H9 (cell line): Measurements from ENCODE around the gene BSG. TPM values are rescaled to one million over a fixed set of nuclear protein-coding genes. Genes with fewer than 3 reads are reported as not detected.

Experiments
- DNase-seq: peaks from one replicate; pipeline ENCODE4 v3.0.0-alpha.2; 2017
- H2AFZ ChIP-seq: one replicate; pipeline ENCODE4 v1.6.1; 2013; ENCODE audit warnings: mild to moderate bottlenecking, low read length, control low read depth, moderate library complexity
- H2AK5ac ChIP-seq: 2 replicates; pipeline ENCODE4 v1.6.1; 2013; ENCODE audit warnings: low read length, control low read depth, mixed read lengths; ENCODE audit not compliant: insufficient read length
- H2BK120ac ChIP-seq: one replicate; pipeline ENCODE4 v1.6.1; 2013; ENCODE audit warnings: low read depth, mild to moderate bottlenecking, low read length, control low read depth, inconsistent platforms; ENCODE audit not compliant: poor library complexity, severe bottlenecking
- H2BK12ac ChIP-seq: 2 replicates; pipeline ENCODE4 v1.6.1; 2013; ENCODE audit warnings: low read length, control low read depth, mixed read lengths, low read depth; ENCODE audit not compliant: insufficient read length
- H2BK15ac ChIP-seq: 2 replicates; pipeline ENCODE4 v1.6.1; 2013; ENCODE audit warnings: low read depth, low read length, control low read depth
- H2BK20ac ChIP-seq: one replicate; pipeline ENCODE4 v1.6.1; 2013; ENCODE audit warnings: low read depth, mild to moderate bottlenecking, low read length, control low read depth, inconsistent platforms; ENCODE audit not compliant: poor library complexity, severe bottlenecking
- H2BK5ac ChIP-seq: 2 replicates; pipeline ENCODE4 v1.6.1; 2013; ENCODE audit warnings: low read length, control low read depth, mixed read lengths; ENCODE audit not compliant: insufficient read length
- H3K14ac ChIP-seq: 2 replicates; pipeline ENCODE4 v1.6.1; 2013; ENCODE audit warnings: low read length, control low read depth; ENCODE audit not compliant: insufficient read depth
- H3K18ac ChIP-seq: 2 replicates; pipeline ENCODE4 v1.6.1; 2013; ENCODE audit warnings: low read depth, mild to moderate bottlenecking, mixed read lengths, low read length, control low read depth; ENCODE audit not compliant: insufficient read length
- H3K23ac ChIP-seq: 2 replicates; pipeline ENCODE4 v1.6.1; 2013; ENCODE audit warnings: low read length, control low read depth, mixed read lengths, low read depth; ENCODE audit not compliant: insufficient read length
- H3K23me2 ChIP-seq: 2 replicates; pipeline ENCODE4 v1.6.1; 2013; ENCODE audit warnings: low read depth, mild to moderate bottlenecking, mixed read lengths, low read length, control low read depth; ENCODE audit not compliant: insufficient read length, poor library complexity, severe bottlenecking
- H3K27ac ChIP-seq: 2 replicates; pipeline ENCODE4 v1.5.1; 2013; ENCODE audit warnings: low read length, control low read depth, mixed read lengths, low read depth; ENCODE audit not compliant: insufficient read length
- H3K27me3 ChIP-seq: 2 replicates; pipeline ENCODE4 v1.6.1; 2013; ENCODE audit warnings: low read length, control low read depth, inconsistent platforms; ENCODE audit not compliant: insufficient read depth
- H3K4ac ChIP-seq: 2 replicates; pipeline ENCODE4 v1.6.1; 2013; ENCODE audit warnings: low read depth, mild to moderate bottlenecking, control low read depth, inconsistent platforms, low read length, moderate library complexity
- H3K4me1 ChIP-seq: 2 replicates; pipeline ENCODE4 v1.6.1; 2013; ENCODE audit warnings: low read length, control low read depth, inconsistent platforms; ENCODE audit not compliant: insufficient read depth
- H3K4me2 ChIP-seq: 2 replicates; pipeline ENCODE4 v1.6.1; 2013; ENCODE audit warnings: low read length, control low read depth, mixed read lengths; ENCODE audit not compliant: insufficient read length, insufficient read depth
- H3K56ac ChIP-seq: 2 replicates; pipeline ENCODE4 v1.6.1; 2013; ENCODE audit warnings: low read depth, mild to moderate bottlenecking, mixed read lengths, low read length, control low read depth; ENCODE audit not compliant: insufficient read length
- H3K79me1 ChIP-seq: 2 replicates; pipeline ENCODE4 v1.6.1; 2013; ENCODE audit warnings: low read depth, mild to moderate bottlenecking, moderate library complexity, low read length, control low read depth, inconsistent platforms; ENCODE audit not compliant: insufficient read depth, poor library complexity, severe bottlenecking
- H3K79me2 ChIP-seq: 2 replicates; pipeline ENCODE4 v1.6.1; 2013; ENCODE audit warnings: low read length, control low read depth, inconsistent platforms; ENCODE audit not compliant: insufficient read depth
- H3K9ac ChIP-seq: 2 replicates; pipeline ENCODE4 v1.6.1; 2013; ENCODE audit warnings: low read length, control low read depth, mixed read lengths; ENCODE audit not compliant: insufficient read length; ENCODE audit errors: extremely low read depth
- H3K9me3 ChIP-seq: one replicate; pipeline ENCODE4 v1.6.1; 2013; ENCODE audit warnings: low read depth, low read length, inconsistent platforms; ENCODE audit not compliant: control insufficient read depth
- H3T11ph ChIP-seq: one replicate; pipeline ENCODE4 v1.6.1; 2013; ENCODE audit warnings: mild to moderate bottlenecking, low read length, control low read depth, inconsistent platforms
- H4K20me1 ChIP-seq: one replicate; pipeline ENCODE4 v1.6.1; 2013; ENCODE audit not compliant: control insufficient read depth, insufficient read length, insufficient read depth
- H4K5ac ChIP-seq: 2 replicates; pipeline ENCODE4 v1.6.1; 2013; ENCODE audit warnings: low read depth, mild to moderate bottlenecking, mixed read lengths, low read length, control low read depth; ENCODE audit not compliant: insufficient read length
- H4K8ac ChIP-seq: replicated peaks from 2 replicates; pipeline ENCODE4 v1.6.1; 2013; ENCODE audit warnings: low read length, control low read depth, mixed read lengths, low read depth; ENCODE audit not compliant: insufficient read length
- H4K91ac ChIP-seq: 2 replicates; pipeline ENCODE4 v1.6.1; 2013; ENCODE audit warnings: low read depth, mild to moderate bottlenecking, moderate library complexity, mixed read lengths, low read length, control low read depth; ENCODE audit not compliant: insufficient read length
- H3K27ac Mint-ChIP-seq, 3 experiments: 2 replicates in 2 of 3; 3 replicates in 1 of 3; pipeline ENCODE4 v1.8.0; 2020 to 2021; ENCODE audit warnings: mixed read lengths in 3 of 3, mild to moderate bottlenecking in 1 of 3, moderate library complexity in 1 of 3
- H3K27me3 Mint-ChIP-seq: 2 replicates; pipeline ENCODE4 v1.8.0; 2021; ENCODE audit warnings: low read depth, mild to moderate bottlenecking, moderate library complexity, mixed read lengths
- H3K36me3 Mint-ChIP-seq, 3 experiments: 2 replicates in 2 of 3; 3 replicates in 1 of 3; pipeline ENCODE4 v1.8.0; 2020 to 2021; ENCODE audit warnings: low read depth in 3 of 3, mixed read lengths in 3 of 3; ENCODE audit not compliant: insufficient read depth in 1 of 3
- H3K4me1 Mint-ChIP-seq, 2 experiments: 2 replicates each; pipeline ENCODE4 v1.8.0; 2020; ENCODE audit warnings: mixed read lengths in 2 of 2
- H3K4me3 Mint-ChIP-seq, 2 experiments: 2 replicates in 1 of 2; 3 replicates in 1 of 2; pipeline ENCODE4 v1.8.0; 2020 to 2021; ENCODE audit warnings: mild to moderate bottlenecking in 2 of 2, mixed read lengths in 2 of 2, moderate library complexity in 1 of 2
- H3K9me3 Mint-ChIP-seq, 2 experiments: 2 replicates in 1 of 2; 3 replicates in 1 of 2; pipeline ENCODE4 v1.8.0; 2020; ENCODE audit warnings: mild to moderate bottlenecking in 2 of 2, mixed read lengths in 2 of 2, moderate library complexity in 1 of 2
- WGBS: extraction: QIAGEN DNeasy Blood & Tissue Kit; methylation state at CpG from one replicate; pipeline ENCODE4 v1.1.7; 2013; ENCODE audit warnings: missing lambda C conversion rate, low lambda C conversion rate, mixed read lengths; ENCODE audit not compliant: insufficient read length; ENCODE audit errors: extremely low coverage; 5-methylcytosine and 5-hydroxymethylcytosine counted together
- total RNA-seq: library from RNA; stranded (reverse); gene quantifications from 2 replicates; pipeline ENCODE4 v1.2.1, GENCODE V29; 2021
- TF ChIP-seq, protein P1 (sequence below): fragments of 200-600 bp; sonication (generic); conservative IDR thresholded peaks from 3 replicates; pipeline ENCODE4 v1.8.0; 2021; ENCODE audit warnings: antibody characterized with exemption, mild to moderate bottlenecking

The BSG gene
- total RNA-seq, 1 experiment from 2014 or later: 715 TPM

DNA sequence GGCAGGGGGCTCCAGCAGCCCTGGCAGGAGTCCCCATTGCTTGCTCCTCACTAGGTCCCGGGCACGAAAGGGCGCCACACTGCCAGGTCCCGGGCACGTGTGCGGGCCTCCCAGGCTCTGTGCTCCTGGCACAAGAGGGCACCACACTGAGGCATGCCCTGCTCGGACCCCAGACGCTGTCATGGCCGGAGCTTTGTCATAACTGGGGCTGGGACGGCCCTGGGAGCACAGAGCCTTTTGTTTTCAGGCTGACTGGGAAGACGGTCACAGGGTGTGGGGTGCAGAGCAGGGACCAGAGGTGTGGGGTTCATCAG lies 7.4 kb downstream of the BSG start:
- H4K5ac ChIP-seq: no peak overlapping the region
- H3T11ph ChIP-seq: no peak overlapping the region
- H3K4ac ChIP-seq: no peak overlapping the region
- H3K4me2 ChIP-seq: no peak overlapping the region
- WGBS: no CpG with 5 or more reads among the region's 11 CpGs
- H3K4me3 Mint-ChIP-seq: no peak overlapping the region; a peak in 1 of 5 replicates
- DNase-seq: no peak
- no peak overlapping the region for H2BK12ac ChIP-seq
- no peak overlapping the region for H2BK120ac ChIP-seq
- peaks cover 6 to 38% (median 28%) of the 10 kb centered on the region in 3 experiments; a peak in 6 of 7 replicates for H3K36me3 Mint-ChIP-seq
- H3K79me1 ChIP-seq: peaks cover 3% of the 10 kb centered on the region
- peaks cover 33% of the 10 kb centered on the region; the same call in 1 of the 2 replicates for H3K79me2 ChIP-seq
- peak overlapping the region in 1 of 3 experiments; percentile 49; a peak in 1 of 7 replicates for H3K27ac Mint-ChIP-seq
- H3K9me3 ChIP-seq: no peaks in the 10 kb centered on the region
- H2AFZ ChIP-seq: no peak overlapping the region
- no peak overlapping the region for H3K23ac ChIP-seq
- H4K8ac ChIP-seq: no peak overlapping the region
- H2BK15ac ChIP-seq: no peak overlapping the region
- no peak overlapping the region for H3K14ac ChIP-seq
- TF ChIP-seq, protein P1, sequence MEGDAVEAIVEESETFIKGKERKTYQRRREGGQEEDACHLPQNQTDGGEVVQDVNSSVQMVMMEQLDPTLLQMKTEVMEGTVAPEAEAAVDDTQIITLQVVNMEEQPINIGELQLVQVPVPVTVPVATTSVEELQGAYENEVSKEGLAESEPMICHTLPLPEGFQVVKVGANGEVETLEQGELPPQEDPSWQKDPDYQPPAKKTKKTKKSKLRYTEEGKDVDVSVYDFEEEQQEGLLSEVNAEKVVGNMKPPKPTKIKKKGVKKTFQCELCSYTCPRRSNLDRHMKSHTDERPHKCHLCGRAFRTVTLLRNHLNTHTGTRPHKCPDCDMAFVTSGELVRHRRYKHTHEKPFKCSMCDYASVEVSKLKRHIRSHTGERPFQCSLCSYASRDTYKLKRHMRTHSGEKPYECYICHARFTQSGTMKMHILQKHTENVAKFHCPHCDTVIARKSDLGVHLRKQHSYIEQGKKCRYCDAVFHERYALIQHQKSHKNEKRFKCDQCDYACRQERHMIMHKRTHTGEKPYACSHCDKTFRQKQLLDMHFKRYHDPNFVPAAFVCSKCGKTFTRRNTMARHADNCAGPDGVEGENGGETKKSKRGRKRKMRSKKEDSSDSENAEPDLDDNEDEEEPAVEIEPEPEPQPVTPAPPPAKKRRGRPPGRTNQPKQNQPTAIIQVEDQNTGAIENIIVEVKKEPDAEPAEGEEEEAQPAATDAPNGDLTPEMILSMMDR: no peak
- H3K27ac ChIP-seq: no peak overlapping the region
- no peak overlapping the region for H3K9ac ChIP-seq
- peaks cover 8 to 20% of the 10 kb centered on the region in 2 experiments for H3K4me1 Mint-ChIP-seq
- H3K56ac ChIP-seq: no peak overlapping the region
- H4K20me1 ChIP-seq: peaks cover 2% of the 10 kb centered on the region
- H3K4me1 ChIP-seq: no peaks in the 10 kb centered on the region; the same call in 1 of the 2 replicates
- no peak overlapping the region for H2BK5ac ChIP-seq
- H3K18ac ChIP-seq: no peak overlapping the region
- H4K91ac ChIP-seq: no peak overlapping the region
- H2BK20ac ChIP-seq: no peak overlapping the region
- H2AK5ac ChIP-seq: no peak overlapping the region
- no peaks in the 10 kb centered on the region for H3K23me2 ChIP-seq
- H3K27me3 ChIP-seq: no peaks in the 10 kb centered on the region
- H3K9me3 Mint-ChIP-seq: no peaks in the 10 kb centered on the region
- H3K27me3 Mint-ChIP-seq: no peaks in the 10 kb centered on the region; the same call in none of the 2 replicates
